ENCODE results near the gene MSH2.

GRCh38 chr2:47389692-47390091, 13.3 kb upstream of the MSH2 start:
- TF ChIP-seq CTCF (IDR thresholded peaks at IDR 0.05 in 8 of 11, conservative IDR thresholded peaks at IDR 0.05 in 3 of 11) (no peak), POLR2A (IDR thresholded peaks at IDR 0.05) (no peak), POLR2AphosphoS5 (IDR thresholded peaks at IDR 0.05) (no peak)

All from spleen (tissue), 7 donors.